GM10847 (cell line): ENCODE measurements around the gene CARD9.

Experiments
- POLR2A ChIP-seq: IDR thresholded peaks from 2 replicates; pipeline ENCODE4 v1.6.1; 2011; ENCODE audit not compliant: insufficient read length; ENCODE audit errors: extremely low read depth

The CARD9 gene

GRCh38 chr9:136349546-136349945 is 23.9 kb downstream of the CARD9 start:
- no peak for TF ChIP-seq POLR2A

- TF ChIP-seq POLR2A = no peak
Measured at GRCh38 chr9:136348691-136349090, 24.8 kb downstream of the CARD9 start.

GRCh38 chr9:136347472-136348256 is 25.8 kb downstream of the CARD9 start:
- no peak for TF ChIP-seq POLR2A

GRCh38 chr9:136346927-136347465 is 26.5 kb downstream of the CARD9 start:
- TF ChIP-seq POLR2A = no peak

- TF ChIP-seq POLR2A = no peak
Measured at GRCh38 chr9:136346157-136346481, 27.4 kb downstream of the CARD9 start.

- no peak for TF ChIP-seq POLR2A
Measured at GRCh38 chr9:136345281-136346156, 27.9 kb downstream of the CARD9 start.

GRCh38 chr9:136344544-136345280 is 28.8 kb downstream of the CARD9 start:
- TF ChIP-seq POLR2A = no peak

- no peak for TF ChIP-seq POLR2A
Measured at GRCh38 chr9:136343884-136344269, 29.6 kb downstream of the CARD9 start.

GRCh38 chr9:136343121-136343883 is 30.2 kb downstream of the CARD9 start:
- TF ChIP-seq POLR2A = no peak

- TF ChIP-seq POLR2A = no peak
Measured at GRCh38 chr9:136342181-136343120, 31.0 kb downstream of the CARD9 start.

GRCh38 chr9:136341769-136342168 is 31.7 kb downstream of the CARD9 start:
- TF ChIP-seq POLR2A = no peak

- TF ChIP-seq POLR2A = no peak
Measured at GRCh38 chr9:136341042-136341655, 32.3 kb downstream of the CARD9 start.

GRCh38 chr9:136340356-136341041 is 33.0 kb downstream of the CARD9 start:
- no peak for TF ChIP-seq POLR2A
